Stimulated activated CD4-positive, alpha-beta T cell treated with anti-CD3 and anti-CD28 coated beads, Interleukin-12 subunit alpha, Interleukin-12 subunit beta, amount 100 ng/mL, for 48 hours (primary cell): ENCODE measurements around the gene RRAS2.

Experiments used
- DNase-seq, 3 donors: peaks; one replicate each; pipeline ENCODE4 v3.0.0-alpha.2; 2020; ENCODE audit warnings: low read depth in 2 of 3, low spot score in 1 of 3

The RRAS2 gene

GRCh38 chr11:14229472-14229871 is 129.5 kb downstream of the RRAS2 start:
- DNase-seq, result no peak

GRCh38 chr11:14228356-14228755 is 130.6 kb downstream of the RRAS2 start:
- no peak for DNase-seq
